ENCODE measurements around the gene RFTN1.

DNA sequence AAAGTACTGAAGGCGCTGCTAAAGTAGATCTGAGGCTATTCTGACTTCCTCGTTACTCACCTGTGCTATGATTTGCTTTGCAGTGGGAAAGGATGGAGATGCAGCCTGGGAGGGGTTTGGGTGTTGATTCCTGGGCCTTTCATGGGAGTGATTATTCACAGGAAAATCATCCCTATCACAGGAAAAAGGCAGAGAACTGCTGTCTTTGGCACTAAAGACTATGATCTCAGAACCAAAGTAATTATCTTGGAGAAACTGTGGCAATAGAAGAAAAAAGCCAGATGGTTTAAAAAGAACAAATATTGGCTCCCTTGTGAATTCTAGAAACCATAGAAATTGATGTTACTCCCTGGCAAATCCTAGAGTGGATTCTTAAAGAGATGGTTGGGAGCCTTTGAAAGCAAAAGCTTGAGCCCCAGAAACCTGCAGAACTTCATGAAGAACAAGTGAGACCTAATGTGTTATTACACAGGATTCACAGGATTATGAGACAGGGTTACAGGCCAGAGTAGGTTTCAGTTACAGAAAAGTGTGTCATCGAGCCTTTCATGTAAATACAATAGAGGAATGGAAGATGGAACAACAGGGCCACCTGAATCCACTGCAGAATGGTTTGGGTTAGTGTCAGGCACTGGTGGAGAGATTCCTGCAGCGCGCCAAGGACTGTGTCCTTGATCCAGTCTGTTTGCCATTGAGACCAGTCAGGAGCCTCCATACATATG lies 162.7 kb downstream of the RFTN1 start:
- TF ChIP-seq, protein P1, sequence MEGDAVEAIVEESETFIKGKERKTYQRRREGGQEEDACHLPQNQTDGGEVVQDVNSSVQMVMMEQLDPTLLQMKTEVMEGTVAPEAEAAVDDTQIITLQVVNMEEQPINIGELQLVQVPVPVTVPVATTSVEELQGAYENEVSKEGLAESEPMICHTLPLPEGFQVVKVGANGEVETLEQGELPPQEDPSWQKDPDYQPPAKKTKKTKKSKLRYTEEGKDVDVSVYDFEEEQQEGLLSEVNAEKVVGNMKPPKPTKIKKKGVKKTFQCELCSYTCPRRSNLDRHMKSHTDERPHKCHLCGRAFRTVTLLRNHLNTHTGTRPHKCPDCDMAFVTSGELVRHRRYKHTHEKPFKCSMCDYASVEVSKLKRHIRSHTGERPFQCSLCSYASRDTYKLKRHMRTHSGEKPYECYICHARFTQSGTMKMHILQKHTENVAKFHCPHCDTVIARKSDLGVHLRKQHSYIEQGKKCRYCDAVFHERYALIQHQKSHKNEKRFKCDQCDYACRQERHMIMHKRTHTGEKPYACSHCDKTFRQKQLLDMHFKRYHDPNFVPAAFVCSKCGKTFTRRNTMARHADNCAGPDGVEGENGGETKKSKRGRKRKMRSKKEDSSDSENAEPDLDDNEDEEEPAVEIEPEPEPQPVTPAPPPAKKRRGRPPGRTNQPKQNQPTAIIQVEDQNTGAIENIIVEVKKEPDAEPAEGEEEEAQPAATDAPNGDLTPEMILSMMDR (IDR thresholded peaks at IDR 0.05), result no peak
- TF ChIP-seq POLR2AphosphoS5 (IDR thresholded peaks at IDR 0.05), result no peak
- TF ChIP-seq POLR2A (IDR thresholded peaks at IDR 0.05), result no peak
- TF ChIP-seq EP300 (IDR thresholded peaks at IDR 0.05), result no peak

Data from suprapubic skin (tissue), 4 donors.